NCI-H524 (cell line): ENCODE data around the gene CYP27A1.

ENCODE experiments used
- DNase-seq, 2 experiments: peaks; one replicate each; lab custom pipeline; 2025; lab: John Stamatoyannopoulos, UW

The CYP27A1 gene

GRCh38 chr2:218811382-218811781, 29.4 kb downstream of the CYP27A1 start:
- DNase-seq, result peak in 1 of 2 experiments; percentile 28

- no peak for DNase-seq
These were observed 30.3 kb downstream of the CYP27A1 start for GRCh38 chr2:218812096-218812815.

GRCh38 chr2:218812861-218813260, 30.9 kb downstream of the CYP27A1 start:
- no peak for DNase-seq

- no peak for DNase-seq
These were observed 32.0 kb downstream of the CYP27A1 start for GRCh38 chr2:218813771-218814460.

- no peak for DNase-seq
These were observed 32.7 kb downstream of the CYP27A1 start for GRCh38 chr2:218814540-218815243.

- DNase-seq, result no peak
These were observed 33.3 kb downstream of the CYP27A1 start for GRCh38 chr2:218815244-218815637.

GRCh38 chr2:218815649-218816048, 33.7 kb downstream of the CYP27A1 start:
- DNase-seq, result no peak

GRCh38 chr2:218816561-218817011, 34.6 kb downstream of the CYP27A1 start:
- DNase-seq, result no peak

- no peak for DNase-seq
These were observed 37.1 kb downstream of the CYP27A1 start for GRCh38 chr2:218819093-218819492.

GRCh38 chr2:218820746-218821369, 38.9 kb downstream of the CYP27A1 start:
- no peak for DNase-seq

GRCh38 chr2:218821605-218822211, 39.8 kb downstream of the CYP27A1 start:
- DNase-seq, result no peak

GRCh38 chr2:218822622-218823021, 40.7 kb downstream of the CYP27A1 start:
- DNase-seq, result peak; percentile 21 to 31

- no peak for DNase-seq
These were observed 41.4 kb downstream of the CYP27A1 start for GRCh38 chr2:218823196-218823855.

GRCh38 chr2:218824004-218824403, 42.1 kb downstream of the CYP27A1 start:
- no peak for DNase-seq

GRCh38 chr2:218826791-218827190, 44.8 kb downstream of the CYP27A1 start:
- DNase-seq, result no peak

- no peak for DNase-seq
These were observed 45.9 kb downstream of the CYP27A1 start for GRCh38 chr2:218827701-218828476.

- DNase-seq, result no peak
These were observed 46.5 kb downstream of the CYP27A1 start for GRCh38 chr2:218828477-218828778.

GRCh38 chr2:218829868-218830451, 48.0 kb downstream of the CYP27A1 start:
- DNase-seq, result no peak

GRCh38 chr2:218830526-218831306, 48.8 kb downstream of the CYP27A1 start:
- DNase-seq, result no peak
